ENCODE measurements around the gene KCNK3.

The KCNK3 gene

GRCh38 chr2:26716340-26716739, 23.8 kb downstream of the KCNK3 start:
- H3K27ac ChIP-seq = no peak overlapping the region
- TF ChIP-seq CTCF (IDR thresholded peaks at IDR 0.05) = no peak
- TF ChIP-seq ZFX (IDR thresholded peaks at IDR 0.05; ENCODE audit: borderline replicate concordance) = no peak

- TF ChIP-seq CTCF (IDR thresholded peaks at IDR 0.05) (no peak), ZFX (IDR thresholded peaks at IDR 0.05; ENCODE audit: borderline replicate concordance) (no peak)
- H3K27ac ChIP-seq = no peak overlapping the region
These were observed 24.2 kb downstream of the KCNK3 start for GRCh38 chr2:26716769-26717168.

- no peak overlapping the region for H3K27ac ChIP-seq
- no peak for TF ChIP-seq CTCF (IDR thresholded peaks at IDR 0.05)
- no peak for TF ChIP-seq ZFX (IDR thresholded peaks at IDR 0.05; ENCODE audit: borderline replicate concordance)
These were observed 24.8 kb downstream of the KCNK3 start for GRCh38 chr2:26717362-26717761.

- no peak overlapping the region for H3K27ac ChIP-seq
- no peak for TF ChIP-seq CTCF (IDR thresholded peaks at IDR 0.05)
- no peak for TF ChIP-seq ZFX (IDR thresholded peaks at IDR 0.05; ENCODE audit: borderline replicate concordance)
These were observed 26.6 kb downstream of the KCNK3 start for GRCh38 chr2:26718949-26719686.

GRCh38 chr2:26720322-26721114, 28.0 kb downstream of the KCNK3 start:
- no peak overlapping the region for H3K27ac ChIP-seq

GRCh38 chr2:26721115-26722032, 28.9 kb downstream of the KCNK3 start:
- no peak overlapping the region for H3K27ac ChIP-seq

More at GRCh38 chr2:26720322-26721114, 28.0 kb downstream of the KCNK3 start:
- TF ChIP-seq ZFX (IDR thresholded peaks at IDR 0.05; ENCODE audit: borderline replicate concordance) = no peak
- TF ChIP-seq CTCF (IDR thresholded peaks at IDR 0.05) = no peak

More at GRCh38 chr2:26721115-26722032, 28.9 kb downstream of the KCNK3 start:
- TF ChIP-seq ZFX (IDR thresholded peaks at IDR 0.05; ENCODE audit: borderline replicate concordance) (no peak), CTCF (IDR thresholded peaks at IDR 0.05) (no peak)
